HEK293 (cell line): ENCODE results near the gene LYZL6.

Experiments
- KLF9 ChIP-seq: fragments of 450-650 bp; formaldehyde crosslinking; IDR thresholded peaks from 2 replicates; pipeline ENCODE4 v1.5.1; 2016; ENCODE audit warnings: missing biosample characterization, missing genetic modification characterization, low read depth
- ZNF211 ChIP-seq: fragments of 450-650 bp; formaldehyde crosslinking; IDR thresholded peaks from 2 replicates; pipeline ENCODE4 v1.5.1; 2016; ENCODE audit warnings: low read depth, missing biosample characterization, missing genetic modification characterization
- ZNF837 ChIP-seq: fragments of 450-650 bp; formaldehyde crosslinking; IDR thresholded peaks from 2 replicates; pipeline ENCODE4 v1.5.1; 2016; ENCODE audit warnings: missing biosample characterization, missing genetic modification characterization
- TF ChIP-seq, protein P1 (sequence below): fragments of 450-650 bp; formaldehyde crosslinking; IDR thresholded peaks from 2 replicates; pipeline ENCODE4 v1.5.1; 2016; ENCODE audit warnings: missing biosample characterization, missing genetic modification characterization, borderline replicate concordance

DNA sequence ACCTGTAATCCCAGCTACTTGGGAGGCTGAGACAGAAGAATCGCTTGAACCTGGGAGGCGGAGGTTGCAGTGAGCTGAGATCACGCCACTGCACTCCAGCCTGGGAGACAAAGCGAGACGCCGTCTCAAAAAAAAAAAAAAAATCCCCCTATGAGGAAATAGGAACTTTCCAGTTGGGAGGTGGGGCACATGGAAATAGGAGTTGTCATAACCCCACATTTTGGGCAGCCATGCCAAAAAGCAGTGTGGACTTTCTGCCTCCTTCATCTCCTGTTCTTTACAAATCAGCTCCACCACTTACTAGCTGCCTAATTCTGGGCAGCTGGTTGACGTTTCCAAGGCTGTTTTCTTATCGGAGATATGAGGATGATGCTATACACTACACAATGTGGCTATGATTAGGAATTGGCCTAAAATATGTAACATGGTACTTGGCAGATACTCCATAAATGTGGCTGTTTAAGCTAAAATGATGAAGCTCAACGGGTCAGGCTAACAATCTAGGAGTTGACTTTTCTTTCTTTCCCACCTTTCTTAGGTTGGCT, 41.8 kb downstream of the LYZL6 start:
- TF ChIP-seq, protein P1, sequence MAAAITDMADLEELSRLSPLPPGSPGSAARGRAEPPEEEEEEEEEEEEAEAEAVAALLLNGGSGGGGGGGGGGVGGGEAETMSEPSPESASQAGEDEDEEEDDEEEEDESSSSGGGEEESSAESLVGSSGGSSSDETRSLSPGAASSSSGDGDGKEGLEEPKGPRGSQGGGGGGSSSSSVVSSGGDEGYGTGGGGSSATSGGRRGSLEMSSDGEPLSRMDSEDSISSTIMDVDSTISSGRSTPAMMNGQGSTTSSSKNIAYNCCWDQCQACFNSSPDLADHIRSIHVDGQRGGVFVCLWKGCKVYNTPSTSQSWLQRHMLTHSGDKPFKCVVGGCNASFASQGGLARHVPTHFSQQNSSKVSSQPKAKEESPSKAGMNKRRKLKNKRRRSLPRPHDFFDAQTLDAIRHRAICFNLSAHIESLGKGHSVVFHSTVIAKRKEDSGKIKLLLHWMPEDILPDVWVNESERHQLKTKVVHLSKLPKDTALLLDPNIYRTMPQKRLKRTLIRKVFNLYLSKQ: no peak
- TF ChIP-seq ZNF211 (tag by site-specific recombination) (no peak), KLF9 (tag by site-specific recombination) (no peak), ZNF837 (tag by site-specific recombination) (no peak)
